Retina (tissue), 1 donor: ENCODE data around the gene GRPR.
"Not testable (repeated sequence)": the region's sequence is repeated elsewhere in the genome, so short reads cannot be mapped to it uniquely, and the experiment has no call there.

Source experiments
- DNase-seq: peaks from one replicate; pipeline ENCODE4 v3.0.0-alpha.2; 2016

GRPR gene

DNA sequence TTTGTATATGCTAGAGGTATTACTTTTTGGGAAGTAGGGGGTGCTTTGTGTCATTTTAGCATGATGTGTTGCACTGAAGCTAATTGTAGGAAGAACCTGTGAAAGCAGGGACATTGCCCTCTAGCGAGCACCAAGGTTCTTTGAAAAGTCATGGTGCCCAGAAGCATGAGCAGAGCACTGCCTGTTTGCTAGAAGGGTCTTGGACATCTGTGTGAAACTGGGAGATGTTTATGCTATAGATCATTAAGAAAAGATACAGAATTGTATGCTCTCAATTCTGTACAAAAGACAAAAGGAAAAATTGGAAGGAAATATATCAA is 14.7 kb downstream of the GRPR start:
- DNase-seq: no peak

DNA sequence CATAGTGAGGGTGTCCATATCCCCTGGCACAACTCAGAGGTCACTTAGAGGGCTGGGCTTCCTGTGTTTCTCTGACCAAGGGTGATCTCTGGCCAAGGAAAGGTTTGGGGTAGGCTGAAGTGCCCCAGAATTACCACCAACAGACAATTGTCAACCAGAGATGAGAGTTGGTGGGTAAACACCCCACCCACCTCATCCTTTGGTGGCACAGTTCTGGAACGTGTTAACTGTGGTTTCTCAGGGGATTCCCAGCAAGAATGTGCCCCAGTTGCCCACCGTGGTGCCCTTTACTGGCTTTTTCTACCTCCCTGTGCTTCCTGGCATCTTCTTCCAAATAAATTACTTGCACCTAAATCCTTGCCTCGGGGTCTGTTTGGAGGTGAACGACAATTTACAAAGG is 17.1 kb downstream of the GRPR start:
- no peak for DNase-seq

DNA sequence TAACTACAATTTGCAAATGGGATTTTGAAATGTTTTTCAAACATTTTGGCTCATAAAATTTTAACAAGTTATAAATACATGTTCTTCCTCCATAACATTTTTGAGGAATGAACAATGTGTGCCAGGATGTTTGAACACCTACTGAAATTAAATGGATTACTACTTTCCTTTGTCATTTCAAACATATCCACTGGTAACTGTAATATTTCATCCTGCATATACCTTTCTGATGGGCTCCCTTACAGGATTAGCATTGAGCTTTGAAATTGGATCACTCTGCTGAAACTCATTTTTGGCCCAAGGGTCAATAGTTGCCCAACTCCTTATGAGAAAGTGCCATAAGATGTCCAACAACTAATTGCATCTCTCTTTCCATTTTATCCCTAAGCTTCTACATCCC is 17.6 kb downstream of the GRPR start:
- no peak for DNase-seq

DNA sequence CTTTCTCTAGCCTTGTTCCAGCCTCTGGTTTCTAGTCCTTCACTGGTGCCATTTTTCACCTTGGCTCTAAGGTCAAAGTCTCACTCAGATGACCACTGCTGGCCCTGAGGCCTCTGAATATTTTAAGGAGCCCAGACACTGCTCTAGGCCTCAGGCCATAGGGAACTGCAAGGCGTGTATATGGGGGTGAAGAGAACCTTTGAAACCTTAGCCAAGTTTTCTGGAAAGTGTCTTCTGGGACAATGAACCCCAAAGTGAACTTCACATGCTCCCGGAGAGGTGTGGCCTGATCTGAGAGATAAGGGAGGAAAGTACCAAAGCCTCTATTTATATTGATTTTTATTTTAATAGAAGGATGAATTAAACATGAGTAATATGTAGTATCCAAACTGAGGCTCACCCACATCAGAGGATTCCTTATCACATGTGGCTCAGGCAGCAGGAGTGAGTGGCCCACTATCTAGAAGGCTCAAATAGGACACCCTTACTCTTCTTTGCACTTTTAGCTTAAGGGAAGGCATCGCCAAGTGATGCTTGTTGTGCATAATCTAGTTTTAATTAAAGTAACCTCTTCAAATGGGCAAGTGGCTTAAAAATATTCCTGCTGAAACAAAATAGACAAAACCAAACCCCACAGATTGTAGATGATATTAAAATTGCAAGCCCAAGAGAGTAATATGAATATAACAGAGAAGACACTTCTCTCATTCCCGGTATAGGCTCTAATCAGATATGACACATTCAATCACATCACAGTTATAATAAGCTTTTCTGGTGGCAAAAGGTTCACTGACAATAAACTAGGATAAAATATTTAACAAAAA is 18.3 kb downstream of the GRPR start:
- DNase-seq: no peak

DNA sequence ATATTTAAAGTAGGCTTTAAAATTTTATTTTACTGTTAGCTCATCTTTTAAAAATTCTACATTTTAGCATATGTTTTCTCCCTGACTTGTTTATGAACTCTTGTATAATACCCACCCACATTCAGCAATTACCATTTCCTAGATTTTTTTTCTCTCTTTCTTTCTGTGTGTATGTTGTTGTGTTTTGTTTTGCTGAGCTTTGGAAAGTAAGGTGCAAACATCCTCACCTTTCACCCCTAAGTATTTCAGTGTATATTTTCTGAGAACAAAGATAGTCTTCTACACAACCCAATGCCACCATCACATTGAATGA is 18.8 kb downstream of the GRPR start:
- DNase-seq: no peak

DNA sequence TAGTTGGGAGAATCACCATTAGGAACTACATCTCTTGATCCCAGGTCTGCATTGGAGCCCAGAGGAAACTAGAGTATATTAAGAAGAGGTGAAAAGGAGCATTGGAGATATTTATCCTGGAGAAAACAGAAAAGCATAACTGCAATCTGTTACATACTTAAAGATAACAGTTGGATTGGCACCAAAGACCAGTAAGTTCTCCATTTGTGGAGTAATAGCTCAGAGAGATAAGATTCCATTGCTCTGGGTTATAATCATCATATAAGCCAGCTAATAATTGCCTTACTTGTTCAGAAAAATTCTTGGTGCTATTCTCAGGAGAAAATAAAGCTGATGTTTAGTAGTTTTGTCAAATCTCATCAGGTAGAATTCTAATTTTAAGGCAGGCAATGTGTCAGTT is 20.6 kb downstream of the GRPR start:
- DNase-seq: no peak

DNA sequence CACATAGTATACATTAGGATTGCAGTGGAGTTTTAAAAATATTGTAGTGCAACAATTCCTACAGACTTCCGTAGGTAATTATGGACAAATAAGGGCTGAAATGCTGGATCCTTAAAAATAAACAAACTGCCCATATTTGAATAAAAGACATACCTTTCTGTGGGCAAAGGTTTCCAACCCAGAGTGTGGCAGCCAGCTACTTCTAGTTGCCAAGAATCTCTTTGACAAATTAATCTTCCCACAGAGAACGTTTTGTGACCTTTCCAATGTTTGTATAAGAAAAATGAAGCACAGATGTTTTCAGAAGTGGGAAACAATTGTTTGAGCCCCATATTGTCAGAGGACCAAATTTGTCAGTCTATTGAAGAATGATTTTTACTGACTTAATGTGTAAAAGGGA is 21.1 kb downstream of the GRPR start:
- DNase-seq: no peak

DNA sequence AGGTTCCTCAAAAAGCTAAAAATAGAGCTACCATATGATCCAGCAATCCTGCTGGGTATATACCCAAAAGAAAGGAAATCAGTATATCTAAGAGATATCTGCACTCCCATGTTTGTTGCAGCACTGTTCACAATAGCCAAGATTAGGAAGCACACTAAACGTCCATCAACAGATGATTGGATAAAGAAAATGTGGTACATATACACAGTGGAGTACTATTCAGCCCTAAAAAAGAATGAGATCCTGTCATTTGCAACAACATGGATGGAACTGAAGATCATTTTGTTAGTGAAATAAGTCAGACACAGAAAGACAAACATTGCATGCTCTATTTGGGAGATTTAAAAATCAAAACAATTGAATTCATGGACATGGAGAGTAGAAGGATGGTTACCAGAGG is 21.7 kb downstream of the GRPR start:
- DNase-seq: not testable (repeated sequence)

DNA sequence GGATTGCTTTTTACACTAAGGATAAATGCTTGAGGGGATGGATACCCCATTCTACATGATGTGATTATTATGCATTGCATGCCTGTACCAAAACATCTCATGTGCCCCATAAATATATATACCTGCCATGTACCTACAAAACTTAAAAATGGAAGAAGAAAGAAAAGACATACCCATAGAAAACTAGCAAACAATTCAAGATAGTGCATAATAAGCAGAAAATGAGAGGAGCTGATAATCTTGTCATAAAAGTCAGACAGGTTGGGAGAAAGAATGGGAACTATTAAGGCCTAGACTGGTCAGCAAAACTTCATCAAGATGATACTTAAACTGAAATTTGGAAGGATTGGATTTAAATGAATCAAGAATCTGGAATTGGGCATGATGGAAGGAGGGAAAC is 22.3 kb downstream of the GRPR start:
- no peak for DNase-seq

DNA sequence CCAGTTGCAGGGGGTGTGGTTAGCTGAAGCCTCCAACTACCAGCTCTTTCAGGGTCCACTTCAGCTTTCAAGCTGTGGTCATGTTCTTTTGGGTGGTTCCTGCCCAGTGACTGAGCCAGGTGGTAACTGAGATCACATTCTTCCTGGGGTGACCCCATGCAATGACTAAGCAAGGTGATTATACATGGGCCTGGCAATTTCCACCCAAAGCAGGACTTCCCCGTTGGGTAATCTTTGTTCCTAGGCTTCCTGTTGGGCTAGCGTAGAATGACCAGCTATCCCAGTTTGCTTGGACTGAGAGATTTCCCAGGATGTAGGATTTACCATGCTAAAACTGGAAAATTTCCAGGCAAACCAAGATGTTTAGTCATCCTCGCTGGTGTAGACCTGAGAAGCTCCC is 25.5 kb downstream of the GRPR start:
- DNase-seq: no peak

DNA sequence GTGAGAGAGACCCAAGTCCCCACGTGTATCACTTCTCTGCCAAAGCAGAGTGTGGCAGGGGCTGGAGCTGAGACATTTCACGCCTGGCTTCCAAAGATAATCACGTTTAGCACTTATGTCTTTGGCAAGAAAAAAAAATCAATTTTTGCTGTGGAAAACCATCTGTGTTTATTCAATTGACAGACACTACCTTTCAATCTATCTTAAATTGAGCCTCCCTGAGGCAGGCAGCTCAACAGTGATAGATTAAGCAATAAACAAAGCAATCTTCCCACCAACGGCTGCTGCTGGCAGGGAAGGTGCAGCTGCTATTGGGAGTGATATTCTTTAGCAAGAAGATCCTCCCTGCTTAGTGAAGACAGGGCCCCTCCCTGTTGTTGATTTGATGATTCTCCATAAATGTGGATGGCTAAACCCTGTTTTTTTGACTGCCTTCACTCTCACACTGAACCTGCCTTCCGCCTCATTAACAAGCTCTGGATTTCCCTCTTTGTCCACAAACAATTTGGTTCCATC is 32.3 kb downstream of the GRPR start:
- peak; percentile 34 for DNase-seq

DNA sequence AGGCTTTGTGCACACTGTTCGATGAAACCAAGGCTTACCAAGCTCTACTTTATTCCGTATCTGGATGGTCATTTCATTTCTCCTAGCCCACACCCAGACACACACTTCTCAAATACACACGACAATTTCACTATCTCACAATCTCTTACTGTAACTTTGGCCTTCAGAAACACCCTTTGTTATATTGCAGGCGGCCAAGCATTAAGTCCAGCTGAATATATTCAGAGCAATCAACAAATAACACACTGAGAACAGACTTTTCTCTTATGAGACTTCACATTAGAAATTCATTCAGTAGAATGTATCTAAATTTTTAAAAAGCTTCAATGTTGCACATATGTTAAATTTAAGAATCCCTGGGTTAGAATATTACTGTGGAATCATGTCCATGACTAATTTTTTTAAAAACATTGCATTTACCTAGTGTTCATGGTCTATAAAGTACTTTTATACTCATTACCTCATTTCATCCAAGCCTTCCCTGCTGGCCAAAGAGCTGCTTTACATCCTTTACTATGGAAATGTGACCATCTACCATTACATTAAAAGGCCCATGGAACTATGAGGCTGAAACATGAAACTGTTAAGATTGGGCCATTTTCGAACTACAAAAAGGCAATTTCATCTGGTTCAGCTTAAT is 33.4 kb downstream of the GRPR start:
- no peak for DNase-seq

DNA sequence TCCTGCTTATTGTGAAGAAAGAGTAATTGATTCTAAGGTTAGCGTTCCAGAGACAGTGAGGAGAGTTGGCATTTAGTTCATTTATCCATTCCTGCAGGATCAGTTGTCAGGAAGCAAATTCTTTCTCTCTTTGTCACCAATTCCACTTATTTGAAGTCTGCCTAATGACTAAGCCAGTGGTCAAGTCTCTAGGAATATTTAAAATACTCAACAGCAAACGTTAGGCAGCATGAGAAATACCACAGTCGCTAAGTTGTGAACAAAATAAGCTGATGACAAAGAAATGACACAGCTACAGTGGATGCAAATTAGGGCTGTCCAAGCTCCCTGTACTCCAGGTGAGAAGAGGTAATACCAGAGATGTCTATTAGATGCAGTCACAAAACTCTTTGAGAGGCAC is 37.4 kb downstream of the GRPR start:
- no peak for DNase-seq

DNA sequence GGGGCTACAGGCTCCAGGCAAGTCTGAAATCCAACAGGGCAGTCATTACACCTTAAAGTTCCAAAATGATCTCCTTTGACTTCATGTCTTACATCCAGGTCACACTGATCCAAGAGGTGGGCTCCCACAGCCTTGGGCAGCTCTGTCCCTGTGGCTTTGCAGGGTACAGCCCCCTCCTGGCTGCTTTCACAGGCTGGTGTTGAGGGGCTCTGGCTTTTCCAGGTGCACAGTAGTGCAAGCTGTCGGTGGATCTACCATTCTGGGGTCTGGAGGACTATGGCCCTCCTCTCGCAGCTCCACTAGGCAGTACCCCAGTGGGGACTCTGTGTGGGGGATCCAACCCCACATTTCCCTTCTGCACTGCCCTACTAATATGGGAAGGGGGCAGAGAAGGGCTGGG is 37.8 kb downstream of the GRPR start:
- DNase-seq: not testable (repeated sequence)

DNA sequence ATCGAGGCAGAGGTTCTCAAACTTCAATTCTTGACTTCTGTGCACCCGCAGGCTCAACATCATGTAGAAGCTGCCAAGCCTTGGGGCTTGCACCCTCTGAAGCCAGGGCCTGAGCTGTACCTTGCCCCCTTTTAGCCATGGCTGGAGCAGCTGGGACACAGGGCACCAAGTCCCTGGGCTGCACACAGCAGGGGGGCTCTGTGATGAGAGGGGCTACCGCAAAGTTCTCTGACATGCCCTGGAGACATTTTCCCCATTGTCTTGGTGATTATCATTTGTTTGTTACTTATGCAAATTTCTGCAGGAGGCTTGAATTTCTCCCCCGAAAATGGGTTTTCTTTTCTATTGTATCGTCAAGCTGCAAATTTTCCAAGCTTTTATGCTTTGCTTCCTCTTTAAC is 39.0 kb downstream of the GRPR start:
- DNase-seq: no peak

DNA sequence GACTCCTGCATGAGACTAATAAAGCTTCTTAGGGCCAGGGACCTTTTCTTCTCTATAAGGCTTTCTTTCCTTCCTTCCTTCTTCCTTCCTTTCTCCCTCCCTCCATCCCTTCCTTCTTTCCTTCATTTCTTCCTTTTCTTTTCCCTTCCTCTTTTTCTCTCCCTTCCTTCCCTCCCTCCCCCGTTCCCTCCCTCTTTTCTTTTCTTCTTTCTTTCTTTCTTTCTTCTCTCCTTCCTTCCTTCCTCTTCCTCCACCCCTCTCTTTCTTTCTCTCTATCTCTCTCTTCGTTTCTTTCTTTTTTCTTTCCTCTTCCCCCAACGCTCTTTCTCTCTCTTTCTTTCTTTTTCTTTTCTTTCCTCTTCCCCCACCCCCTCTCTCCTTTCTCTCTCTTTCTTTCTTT is 41.4 kb downstream of the GRPR start:
- no peak for DNase-seq

DNA sequence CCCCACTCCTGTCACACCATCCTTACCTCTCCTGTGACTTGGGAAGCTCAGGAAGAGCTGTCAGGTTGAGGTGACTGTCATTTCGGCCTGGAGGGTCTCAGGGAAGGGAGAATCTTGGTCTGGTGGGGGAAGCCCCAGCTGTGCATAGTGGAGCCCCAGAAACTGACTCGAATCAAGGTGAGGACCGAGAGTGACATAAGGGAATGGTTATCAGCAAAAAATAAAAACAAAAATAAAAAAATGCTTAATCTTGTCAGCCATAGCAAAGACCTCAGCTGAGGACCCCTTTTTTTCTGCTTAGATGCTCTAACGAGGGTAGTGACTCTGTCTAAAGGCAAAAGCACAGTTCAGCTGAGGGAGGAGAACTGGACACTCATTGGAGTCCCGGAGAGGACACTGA is 43.8 kb downstream of the GRPR start, which contains the start of gene MAGEB17:
TSS of gene MAGEB17 (plus strand) at position 301 of the 400 bp plus-strand sequence. CDS start 2,902 bp downstream, outside the sequence.
- DNase-seq: no peak

DNA sequence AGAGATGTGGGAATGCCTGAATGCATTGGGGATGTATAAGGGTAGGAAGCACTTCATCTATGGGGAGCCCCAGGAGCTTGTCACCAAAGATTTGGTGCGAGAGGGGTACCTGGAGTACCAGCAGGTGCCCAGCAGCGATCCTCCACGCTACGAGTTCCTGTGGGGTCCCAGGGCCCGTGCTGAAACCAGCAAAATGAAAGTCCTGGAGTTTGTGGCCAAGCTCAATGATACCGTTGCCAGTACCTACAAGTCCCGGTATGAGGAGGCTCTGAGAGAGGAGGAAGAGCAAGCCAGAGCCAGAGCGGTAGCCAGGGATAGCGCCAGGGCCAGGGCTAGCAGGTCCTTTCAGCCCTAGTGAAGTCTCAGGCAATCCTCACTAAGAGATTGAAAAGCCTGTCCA is 47.7 kb downstream of the GRPR start:
- no peak for DNase-seq

DNA sequence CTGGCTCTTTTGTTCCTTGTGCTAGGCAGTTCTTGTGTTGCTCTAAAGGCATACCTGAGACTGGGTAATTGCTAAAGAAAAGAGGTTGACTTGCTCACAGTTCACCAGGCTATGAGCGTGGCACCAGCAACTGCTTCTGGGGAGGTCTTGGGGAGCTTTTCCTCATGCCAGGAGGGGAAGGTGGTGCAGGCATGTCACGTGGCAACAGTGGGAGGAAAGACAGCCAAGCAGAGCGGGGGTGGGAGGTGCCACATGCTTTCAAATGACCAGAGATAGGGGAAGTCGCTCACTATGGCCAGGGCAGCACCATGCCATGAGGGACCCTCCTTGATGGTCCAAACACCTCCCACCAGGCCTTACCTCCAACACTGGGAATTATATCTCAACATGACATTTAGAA is 48.6 kb downstream of the GRPR start:
- no peak for DNase-seq

DNA sequence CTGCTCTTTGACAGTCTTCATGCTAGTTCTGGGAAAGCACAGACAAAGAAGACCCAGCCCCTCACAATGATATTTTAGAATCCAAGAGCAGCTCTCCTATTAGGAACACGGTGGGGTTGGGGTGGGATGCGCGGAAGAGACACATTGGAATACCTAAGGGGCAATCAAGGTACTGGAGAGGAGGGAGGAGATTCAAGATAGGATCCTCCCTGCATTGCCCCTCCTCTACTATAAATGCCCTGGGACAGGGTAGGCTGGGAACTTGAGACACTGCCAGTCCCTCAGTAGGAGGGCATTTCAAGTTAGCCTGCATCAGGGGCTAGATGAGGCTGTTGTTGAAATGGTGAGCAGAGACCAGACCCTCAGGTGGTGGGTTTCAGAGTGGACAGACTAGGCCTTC is 49.0 kb downstream of the GRPR start:
- DNase-seq: no peak

DNA sequence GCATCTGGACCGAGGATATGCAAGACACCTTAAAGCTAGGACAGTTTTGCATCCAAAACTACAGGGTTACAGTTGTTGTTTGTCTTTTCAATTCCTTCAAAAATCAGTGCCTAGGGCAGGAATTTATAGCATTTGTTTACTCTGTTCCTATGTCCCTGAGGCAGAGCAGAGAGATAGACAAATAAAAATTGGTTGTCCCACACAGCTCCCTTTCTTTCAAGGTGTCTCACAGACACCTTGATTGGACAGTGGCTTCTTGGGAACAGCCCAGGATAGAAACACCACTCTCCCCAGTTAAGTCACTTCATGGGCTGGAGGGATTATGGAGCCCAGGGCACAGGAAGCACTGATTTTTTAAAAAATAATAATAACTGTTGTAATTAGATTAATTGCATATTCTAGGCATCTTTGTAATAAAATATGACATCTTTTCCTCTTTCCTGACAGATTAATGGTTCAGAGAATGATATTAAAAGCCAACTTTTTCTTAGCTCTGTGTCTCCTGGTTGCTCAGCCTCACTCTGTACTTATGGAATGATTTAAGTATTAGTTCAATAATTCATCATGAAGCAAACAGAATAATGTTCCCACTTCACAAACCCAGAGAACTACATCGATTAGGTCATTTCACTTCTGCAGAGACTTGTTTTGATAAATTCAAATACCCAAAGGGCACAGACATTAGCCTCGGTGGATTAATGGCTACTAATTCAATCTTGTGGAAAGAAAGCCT is 52.1 kb downstream of the GRPR start:
- no peak for DNase-seq

DNA sequence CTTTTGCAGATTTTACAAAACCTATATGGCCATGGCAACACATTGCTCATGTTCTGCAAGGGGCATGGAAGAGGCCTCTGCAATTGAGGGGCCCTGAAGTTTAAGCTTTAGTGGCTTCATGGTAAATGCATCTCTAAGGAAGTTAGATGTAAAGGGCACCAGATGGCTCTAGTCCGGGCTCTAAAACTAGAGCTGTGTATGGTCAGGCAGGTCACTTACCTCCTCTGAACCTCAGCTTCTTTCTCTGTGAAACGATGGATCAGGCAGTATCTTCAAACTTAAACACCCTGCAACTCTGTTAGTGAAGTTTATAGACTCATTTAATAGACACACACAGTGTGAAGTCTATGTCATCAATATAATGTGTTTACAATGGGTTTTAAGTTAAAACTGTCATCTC is 53.9 kb downstream of the GRPR start:
- DNase-seq: no peak

DNA sequence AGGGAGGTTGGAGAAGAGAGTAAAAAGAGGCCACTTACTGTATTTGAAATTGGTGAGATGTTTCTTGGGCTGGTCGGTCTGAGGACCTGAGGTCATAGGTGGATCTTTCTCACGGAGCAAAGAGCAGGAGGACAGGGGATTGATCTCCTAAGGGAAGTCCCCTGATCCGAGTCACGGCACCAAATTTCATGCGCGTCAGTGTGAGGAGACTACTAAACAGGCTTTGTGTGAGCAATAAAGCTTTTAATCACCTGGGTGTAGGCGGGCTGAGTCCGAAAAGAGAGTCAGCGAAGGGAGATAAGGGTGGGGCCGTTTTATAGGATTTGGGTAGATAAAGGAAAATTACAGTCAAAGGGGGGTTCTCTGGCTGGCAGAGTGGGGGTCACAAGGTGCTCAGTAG is 60.5 kb downstream of the GRPR start:
- DNase-seq: not testable (repeated sequence)

DNA sequence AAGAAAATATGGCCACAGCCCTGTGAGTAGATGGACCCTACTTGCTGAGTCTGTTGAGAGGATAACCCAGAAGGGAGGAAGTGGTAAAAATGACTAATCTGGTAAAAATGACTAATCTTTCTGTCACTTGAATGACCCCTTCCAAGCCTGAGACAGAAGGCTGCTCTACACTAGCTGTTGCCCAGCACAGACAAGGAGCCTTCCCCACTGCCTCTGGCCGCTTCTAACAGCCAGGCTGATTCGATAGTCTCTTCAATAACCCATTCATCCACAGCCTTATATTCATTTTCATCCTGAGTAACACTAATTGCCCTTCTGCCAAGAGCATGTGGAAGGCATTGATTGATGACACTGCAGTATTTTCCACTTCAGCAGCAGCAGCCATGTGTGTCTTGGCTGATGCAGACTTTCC is 62.4 kb downstream of the GRPR start:
- DNase-seq: no peak
